GM21390 (cell line): ENCODE measurements around the gene SARM1.
"Not testable (repeated sequence)": the region's sequence is repeated elsewhere in the genome, so short reads cannot be mapped to it uniquely, and the experiment has no call there.

Source experiments
- ATAC-seq: cut with Tn5 transposase; IDR thresholded peaks from one replicate; pipeline ENCODE4 v1.9.1; 2021; ENCODE audit not compliant: unreplicated experiment

Gene SARM1

DNA sequence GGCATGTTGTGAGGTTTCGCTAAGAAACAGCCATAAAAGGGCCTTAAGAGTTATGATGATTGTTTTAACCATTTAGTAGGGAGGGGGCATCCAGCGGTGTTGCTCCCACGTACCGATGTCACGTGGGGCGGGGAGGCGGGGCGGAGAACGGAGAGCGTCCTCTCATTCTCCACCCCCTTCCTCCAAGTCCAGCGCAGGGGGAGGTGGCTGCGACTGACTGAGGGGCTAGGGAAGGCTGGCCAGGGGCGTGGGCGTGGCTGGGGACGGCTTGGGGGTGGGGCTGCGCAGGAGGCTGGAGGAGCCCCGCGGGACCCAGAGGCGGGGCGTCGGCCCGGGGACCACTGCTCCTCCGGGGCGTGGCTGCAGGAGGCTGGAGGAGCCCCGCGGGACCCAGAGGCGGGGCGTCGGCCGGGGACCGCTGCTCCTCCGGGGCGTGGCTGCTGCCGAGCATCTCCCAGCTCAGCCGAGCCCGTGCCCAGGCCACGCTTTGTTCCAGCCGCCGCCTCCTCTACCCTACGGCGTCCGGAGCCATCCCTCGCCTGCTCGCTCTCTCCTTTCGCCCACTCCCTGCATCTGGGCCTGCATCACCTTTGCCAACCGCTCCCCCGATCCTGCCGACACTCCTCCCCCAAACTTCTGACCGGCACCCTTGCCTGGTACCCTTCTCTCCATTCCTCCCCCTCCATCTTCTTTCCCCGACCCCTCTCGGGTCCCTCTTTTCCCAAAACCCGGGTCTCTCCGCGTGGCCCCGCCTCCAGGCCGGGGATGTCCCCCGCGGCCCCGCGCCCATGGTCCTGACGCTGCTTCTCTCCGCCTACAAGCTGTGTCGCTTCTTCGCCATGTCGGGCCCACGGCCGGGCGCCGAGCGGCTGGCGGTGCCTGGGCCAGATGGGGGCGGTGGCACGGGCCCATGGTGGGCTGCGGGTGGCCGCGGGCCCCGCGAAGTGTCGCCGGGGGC, at the start of gene SARM1:
TSS of gene SARM1 (plus strand) at position 450 of the 958 bp plus-strand sequence. CDS start at position 789, 339 bp downstream.
- peak; percentile 83 for ATAC-seq

- no peak for ATAC-seq
Measured at GRCh38 chr17:28324267-28324745, 47.2 kb upstream of the SARM1 start.

DNA sequence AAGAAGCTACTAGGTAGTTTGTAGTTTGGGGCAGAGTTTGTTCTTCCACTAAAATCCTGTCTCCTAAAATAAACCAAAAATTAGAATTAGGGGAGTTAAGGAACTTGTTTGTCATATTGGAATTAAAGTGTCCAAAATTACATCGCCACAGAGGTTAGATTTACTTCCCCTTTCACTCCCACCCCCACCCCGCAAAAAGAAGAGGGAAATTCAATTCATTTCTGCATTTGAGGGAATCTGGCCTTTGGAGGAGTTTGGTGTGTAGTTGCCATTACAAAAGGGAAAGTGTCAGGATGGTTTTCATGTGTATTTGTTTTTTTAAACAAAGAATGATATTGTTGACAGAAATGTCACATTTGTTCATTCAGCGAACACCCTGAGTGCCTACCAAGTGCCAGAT, 46.7 kb upstream of the SARM1 start:
- ATAC-seq = no peak

DNA sequence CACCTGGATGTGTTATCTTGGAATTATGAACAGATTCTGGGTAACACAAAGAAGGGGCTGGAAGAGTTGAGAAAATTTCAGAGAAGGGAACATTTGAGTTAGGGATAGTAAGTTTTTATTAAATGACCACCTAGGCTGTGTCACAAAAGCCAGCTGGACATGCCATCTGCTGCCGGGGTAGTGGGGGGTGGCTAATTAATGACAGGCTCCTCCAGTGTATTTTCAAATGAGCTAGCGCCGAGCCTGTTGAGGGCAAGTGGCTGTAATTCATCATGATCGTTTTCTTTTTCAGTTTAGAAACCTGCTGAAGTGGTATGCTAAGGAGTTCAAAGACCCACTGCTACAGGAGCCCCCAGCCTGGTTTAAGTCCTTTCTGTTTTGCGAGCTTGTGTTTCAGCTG, 46.3 kb upstream of the SARM1 start:
- ATAC-seq = no peak

DNA sequence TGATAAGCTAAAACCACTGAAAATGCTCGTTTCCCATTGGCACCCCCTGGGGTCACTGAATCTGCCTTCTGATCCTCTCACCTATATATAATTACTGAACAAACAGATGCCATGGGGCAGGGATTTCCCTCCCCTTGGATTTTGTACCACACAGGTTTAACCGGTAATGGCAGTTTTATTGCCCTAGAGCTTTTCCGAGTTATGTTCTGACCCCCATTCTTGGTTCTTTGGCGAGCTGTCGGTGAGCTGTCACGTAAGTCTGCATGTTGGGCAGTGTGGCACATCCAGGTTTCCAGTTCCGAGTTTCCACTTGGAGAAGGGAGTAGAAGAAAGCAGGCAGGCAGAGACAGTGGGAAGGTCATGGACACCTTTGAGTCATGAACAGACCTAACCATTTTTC, 45.4 kb upstream of the SARM1 start:
- ATAC-seq = no peak

DNA sequence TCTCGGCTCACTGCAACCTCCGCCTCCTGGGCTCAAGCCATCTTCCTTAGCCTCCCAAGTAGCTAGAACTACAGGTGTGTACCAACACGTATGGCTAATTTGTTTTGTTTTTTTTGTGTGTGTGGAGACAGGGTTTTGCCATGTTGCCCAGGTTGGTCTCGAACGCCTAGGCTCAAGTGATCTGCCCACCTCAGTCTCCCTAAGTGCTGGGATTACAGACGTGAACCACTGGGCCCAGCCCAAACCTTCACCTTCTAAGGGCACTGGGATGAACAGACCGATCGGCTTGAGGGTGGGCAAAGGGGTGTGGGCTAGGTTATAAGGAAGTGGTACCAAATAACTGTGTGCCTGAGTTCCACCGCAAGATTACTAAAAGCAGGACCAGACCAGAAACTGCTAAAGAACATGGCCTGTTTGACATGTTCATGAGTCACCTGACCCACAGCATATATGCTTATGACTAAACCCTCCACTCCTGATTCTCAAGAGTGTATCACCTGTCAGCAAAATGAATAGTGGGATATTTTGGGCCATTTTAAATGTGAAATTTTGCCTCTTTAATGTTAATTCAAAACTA, 44.4 kb upstream of the SARM1 start:
- peak; percentile 70 for ATAC-seq

- no peak for ATAC-seq
Measured at GRCh38 chr17:28327709-28328108, 43.8 kb upstream of the SARM1 start.

DNA sequence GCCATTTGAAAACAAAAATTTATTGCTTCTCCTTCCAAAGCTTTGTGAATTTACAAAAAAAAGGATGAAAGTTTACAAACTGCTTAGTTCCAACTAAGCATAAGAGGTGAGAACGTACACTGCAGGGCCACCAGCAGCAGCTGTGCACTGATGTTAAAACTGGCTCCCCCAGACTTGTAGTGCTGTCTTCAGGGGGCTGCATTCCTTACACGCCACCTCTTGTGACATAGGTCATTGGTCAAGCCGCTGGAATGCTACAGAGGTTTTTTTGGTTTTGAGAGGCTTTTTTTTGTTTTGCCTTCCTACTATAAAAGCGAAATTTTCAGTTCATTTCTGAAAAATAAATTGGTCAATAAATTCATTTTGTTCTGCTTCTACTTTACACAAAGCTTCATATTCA, 43.2 kb upstream of the SARM1 start:
- ATAC-seq = no peak

DNA sequence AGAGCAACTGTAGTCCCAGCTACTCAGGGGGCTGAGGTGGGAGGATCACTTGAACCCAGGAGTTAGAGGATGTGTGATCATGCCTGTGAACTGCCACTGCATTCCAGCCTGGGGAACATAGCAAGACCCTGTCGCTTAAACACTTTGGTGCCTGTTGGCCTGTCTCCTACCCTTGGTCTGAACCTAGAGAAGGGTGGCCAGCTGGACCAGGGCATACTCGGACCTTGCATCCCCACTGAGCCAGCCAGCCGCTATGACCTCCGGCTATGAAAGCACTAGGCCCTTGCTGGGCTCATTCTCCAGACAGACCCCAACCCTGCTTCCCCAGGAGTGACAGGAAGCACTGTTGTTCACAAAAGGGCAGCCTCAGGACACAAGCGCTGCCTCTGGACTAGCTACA, 40.8 kb upstream of the SARM1 start:
- no peak for ATAC-seq

- no peak for ATAC-seq
Measured at GRCh38 chr17:28331891-28332420, 39.5 kb upstream of the SARM1 start.

DNA sequence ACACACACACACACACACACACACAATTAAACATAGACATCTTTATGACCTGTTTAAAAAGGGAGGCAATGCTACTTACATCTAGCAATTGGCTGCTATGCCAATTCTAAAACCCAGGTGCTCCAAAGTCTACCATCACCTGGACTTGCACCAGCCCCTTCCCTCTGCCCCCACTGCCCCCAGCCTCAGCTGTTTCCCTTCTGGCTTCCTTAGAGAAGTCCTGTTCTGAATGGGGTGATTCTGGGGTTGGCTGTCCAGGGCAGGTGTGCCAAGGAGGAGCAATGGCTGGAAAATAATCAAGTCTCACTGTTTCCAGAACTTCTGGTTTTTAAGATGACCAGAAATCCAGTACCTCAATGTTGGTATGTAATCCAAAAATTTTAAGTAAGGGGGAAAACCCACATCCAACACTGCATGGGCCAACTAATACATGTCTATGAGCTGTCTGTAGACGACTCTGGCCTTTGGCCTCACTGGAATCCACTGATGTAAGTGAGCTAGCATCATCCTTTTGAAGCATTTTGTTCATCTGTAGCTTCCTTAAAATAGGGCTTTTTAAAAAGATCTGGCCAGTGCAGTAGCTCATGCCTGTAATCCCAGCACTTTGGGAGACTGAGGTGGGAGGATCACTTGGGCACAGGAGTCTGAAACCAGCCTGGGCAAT, 38.3 kb upstream of the SARM1 start:
- ATAC-seq = no peak

DNA sequence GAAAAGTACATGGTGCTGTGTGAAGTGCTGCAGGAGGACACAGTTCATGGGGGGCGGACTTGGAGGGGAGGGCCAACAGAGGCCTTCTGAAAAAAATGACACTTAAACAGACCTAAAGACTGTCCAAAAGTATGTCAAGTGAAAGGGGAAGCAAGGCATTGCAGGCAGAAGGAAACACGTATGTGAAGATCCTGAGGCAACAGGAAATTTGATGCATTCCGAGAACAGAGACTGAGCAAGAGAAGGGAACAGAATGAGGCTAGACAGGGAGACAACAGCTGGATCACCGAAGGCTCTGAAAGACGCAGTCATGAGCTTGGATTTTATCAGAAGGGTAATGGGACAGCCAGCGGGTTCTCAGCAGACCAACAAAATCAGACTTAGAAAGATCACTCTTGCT, 37.3 kb upstream of the SARM1 start:
- no peak for ATAC-seq

GRCh38 chr17:28334666-28335200, 36.8 kb upstream of the SARM1 start:
- ATAC-seq = no peak

- ATAC-seq = peak; percentile 92
Measured at GRCh38 chr17:28335201-28335958, 36.1 kb upstream of the SARM1 start, which contains the start of the genes IFT20 and TNFAIP1. Gene IFT20, minus strand, starts transcription at chr17:28335472. Its CDS starts 3,487 bp downstream, at chr17:28331985. Gene TNFAIP1, plus strand, starts transcription at chr17:28335761. Its CDS starts 3,761 bp downstream, at chr17:28339522.

DNA sequence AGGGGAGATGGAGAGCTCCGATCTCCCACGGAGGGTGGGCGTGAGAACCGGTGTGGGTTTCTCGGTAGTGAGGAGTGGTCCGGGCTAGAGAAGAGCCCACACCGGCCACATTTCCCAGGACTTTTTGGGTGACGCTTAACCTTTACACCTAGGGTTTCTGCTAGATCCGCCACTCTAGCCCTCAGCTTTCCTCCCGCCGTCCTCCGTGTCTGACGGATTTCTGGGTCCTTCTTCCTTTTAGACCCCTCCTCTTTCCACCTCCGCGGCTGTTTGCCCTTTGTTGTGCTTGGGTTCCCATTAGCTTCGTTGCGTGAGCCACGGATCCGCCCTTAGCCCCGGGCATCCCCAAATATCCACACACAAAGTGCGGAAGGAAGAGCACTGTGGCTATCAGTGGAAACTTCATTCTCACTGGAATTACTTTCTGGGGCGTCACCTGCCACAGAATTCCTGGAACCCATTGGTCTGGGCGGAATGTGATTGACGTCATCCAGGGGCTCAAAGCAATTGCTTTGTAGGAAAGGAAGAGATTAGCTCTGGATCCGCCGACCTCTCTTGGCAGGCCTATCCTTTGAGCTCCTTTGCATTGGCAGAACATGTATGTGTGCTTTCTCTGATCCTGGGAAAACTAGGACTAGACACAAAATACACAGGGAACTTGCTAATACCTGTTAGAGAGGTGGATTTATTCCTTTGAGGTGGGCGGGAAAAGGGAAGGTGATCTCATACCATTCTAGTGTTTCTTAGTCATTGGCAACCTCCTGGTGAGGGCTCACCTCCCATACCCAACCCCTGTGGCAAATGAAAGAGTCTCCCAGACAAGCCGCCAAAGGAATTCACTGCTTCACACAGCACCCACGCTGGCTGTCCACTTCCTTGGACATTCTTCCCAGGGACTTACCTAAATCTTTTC, 35.3 kb upstream of the SARM1 start:
- ATAC-seq = no peak

- ATAC-seq = no peak
Measured at GRCh38 chr17:28338056-28338768, 33.3 kb upstream of the SARM1 start.

DNA sequence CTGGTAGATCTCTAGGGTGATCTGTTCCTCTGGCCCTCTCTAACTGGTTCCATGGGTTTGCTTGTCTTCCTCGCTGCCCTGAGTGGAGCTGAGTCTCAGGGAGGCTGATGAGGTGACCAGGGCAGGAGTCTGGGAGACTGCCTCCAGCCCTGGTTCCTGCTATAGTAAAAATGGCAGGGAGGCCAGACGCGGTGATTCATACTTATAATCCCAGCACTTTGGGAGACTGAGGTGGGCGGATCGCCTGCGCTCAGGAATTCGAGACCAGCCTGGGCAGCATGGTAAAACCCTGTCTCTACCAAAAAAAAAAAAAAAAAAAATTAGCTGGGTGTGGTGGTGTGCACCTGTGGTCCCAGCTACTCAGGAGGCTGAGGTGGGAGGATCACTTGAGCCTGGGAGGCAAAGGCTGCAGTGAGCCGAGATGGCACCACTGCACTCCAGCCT, 32.7 kb upstream of the SARM1 start:
- not testable (repeated sequence) for ATAC-seq

- no peak for ATAC-seq
Measured at GRCh38 chr17:28339431-28339830, 32.1 kb upstream of the SARM1 start.
